ENCODE data around the gene NELFCD.

The NELFCD gene

GRCh38 chr20:58969439-58969838 is 11.6 kb upstream of the NELFCD start:
- no peak for DNase-seq
- intact Hi-C loops (cut with DNase I) = no loop called here

GRCh38 chr20:58970146-58970545 is 10.9 kb upstream of the NELFCD start:
- intact Hi-C loops (cut with DNase I) = no loop called here
- DNase-seq = no peak

- intact Hi-C loops (cut with DNase I) = no loop called here
- no peak for DNase-seq
Measured at GRCh38 chr20:58971429-58971828, 9.6 kb upstream of the NELFCD start.

GRCh38 chr20:58973179-58973578 is 7.9 kb upstream of the NELFCD start:
- no peak for DNase-seq
- intact Hi-C loops (cut with DNase I) = no loop called here

GRCh38 chr20:58973866-58974265 is 7.2 kb upstream of the NELFCD start:
- DNase-seq = no peak
- intact Hi-C loops (cut with DNase I) = no loop called here

GRCh38 chr20:58975353-58975752 is 5.7 kb upstream of the NELFCD start:
- no peak for DNase-seq
- intact Hi-C loops (cut with DNase I) = no loop called here

GRCh38 chr20:58976061-58976730 is 4.9 kb upstream of the NELFCD start:
- DNase-seq = no peak
- intact Hi-C loops (cut with DNase I) = no loop called here

- peak in 2 of 42 donors; percentile 16 to 25 for DNase-seq
- intact Hi-C loops (cut with DNase I) = no loop called here
Measured at GRCh38 chr20:58978351-58979190, 2.5 kb upstream of the NELFCD start.

- intact Hi-C loops (cut with DNase I) = loop anchor here (5.0 to 10.0 kb wide), 2 partner anchors 51 to 107 kb away; partner anchors contain the start of gene ATP5F1E
Measured at GRCh38 chr20:58981628-58982364, 740 bp downstream of the NELFCD start.

GRCh38 chr20:58982406-58983114 is 1.5 kb downstream of the NELFCD start:
- intact Hi-C loops (cut with DNase I) = loop anchor here (5.0 to 10.0 kb wide), 2 partner anchors 50 to 108 kb away; partner anchors contain the start of gene ATP5F1E
- peak in 3 of 42 donors; percentile 4 to 16 (median 14) for DNase-seq

More at GRCh38 chr20:58981628-58982364, 740 bp downstream of the NELFCD start:
- peak in 3 of 42 donors; percentile 16 to 39 (median 36) for DNase-seq

GRCh38 chr20:58983115-58983468 is 2.0 kb downstream of the NELFCD start:
- intact Hi-C loops (cut with DNase I) = loop anchor here (5.0 to 10.0 kb wide), 2 partner anchors 49 to 108 kb away; partner anchors contain the start of gene ATP5F1E
- peak in 3 of 42 donors; percentile 2 to 27 (median 21) for DNase-seq

GRCh38 chr20:58984691-58985090 is 3.6 kb downstream of the NELFCD start:
- DNase-seq = peak in 3 of 42 donors; percentile 4 to 31 (median 11)
- intact Hi-C loops (cut with DNase I) = loop anchor here (5.0 to 10.0 kb wide), 2 partner anchors 48 to 110 kb away; partner anchors contain the start of gene ATP5F1E

GRCh38 chr20:58985656-58986055 is 4.6 kb downstream of the NELFCD start:
- intact Hi-C loops (cut with DNase I) = loop anchor here (10.0 kb wide), 1 partner anchor 111 kb away; no protein-coding TSS in a partner anchor
- DNase-seq = peak in 4 of 42 donors; percentile 2 to 34 (median 15)

GRCh38 chr20:58986286-58986967 is 5.4 kb downstream of the NELFCD start:
- intact Hi-C loops (cut with DNase I) = loop anchor here (10.0 kb wide), 1 partner anchor 112 kb away; no protein-coding TSS in a partner anchor
- peak in 4 of 42 donors; percentile 3 to 18 (median 8) for DNase-seq

- intact Hi-C loops (cut with DNase I) = loop anchor here (10.0 kb wide), 1 partner anchor 112 kb away; no protein-coding TSS in a partner anchor
- peak in 2 of 42 donors; percentile 7 to 30 for DNase-seq
Measured at GRCh38 chr20:58986968-58987517, 6.0 kb downstream of the NELFCD start.

GRCh38 chr20:58987790-58988564 is 6.9 kb downstream of the NELFCD start:
- peak in 3 of 42 donors; percentile 4 to 21 (median 6) for DNase-seq
- intact Hi-C loops (cut with DNase I) = loop anchor here (10.0 kb wide), 1 partner anchor 113 kb away; no protein-coding TSS in a partner anchor

GRCh38 chr20:58988565-58988882 is 7.5 kb downstream of the NELFCD start:
- peak in 4 of 42 donors; percentile 3 to 29 (median 16) for DNase-seq
- intact Hi-C loops (cut with DNase I) = loop anchor here (10.0 kb wide), 1 partner anchor 114 kb away; no protein-coding TSS in a partner anchor
